NB4 (cell line): Measurements from ENCODE around the gene IL9R.

ENCODE experiments used
- DNase-seq: peaks from one replicate; pipeline ENCODE4 v3.0.0; 2010; ENCODE audit warnings: low read depth
- H3K4me3 ChIP-seq: one replicate; pipeline ENCODE4 v1.5.1; 2011; ENCODE audit warnings: mild to moderate bottlenecking, low read depth, low read length, moderate library complexity
- CTCF ChIP-seq: IDR thresholded peaks from one replicate; pipeline ENCODE4 v1.5.1; 2012; ENCODE audit warnings: low read depth, low read length
- MAX ChIP-seq: IDR thresholded peaks from 2 replicates; pipeline ENCODE4 v1.6.1; 2011; ENCODE audit warnings: low read depth, low read length
- MYC ChIP-seq: IDR thresholded peaks from 2 replicates; pipeline ENCODE4 v1.6.1; 2011; ENCODE audit warnings: low read depth, low read length
- POLR2A ChIP-seq: IDR thresholded peaks from 2 replicates; pipeline ENCODE4 v1.6.1; 2011; ENCODE audit warnings: mild to moderate bottlenecking; ENCODE audit not compliant: insufficient read length; ENCODE audit errors: extremely low read depth

The IL9R gene

DNA sequence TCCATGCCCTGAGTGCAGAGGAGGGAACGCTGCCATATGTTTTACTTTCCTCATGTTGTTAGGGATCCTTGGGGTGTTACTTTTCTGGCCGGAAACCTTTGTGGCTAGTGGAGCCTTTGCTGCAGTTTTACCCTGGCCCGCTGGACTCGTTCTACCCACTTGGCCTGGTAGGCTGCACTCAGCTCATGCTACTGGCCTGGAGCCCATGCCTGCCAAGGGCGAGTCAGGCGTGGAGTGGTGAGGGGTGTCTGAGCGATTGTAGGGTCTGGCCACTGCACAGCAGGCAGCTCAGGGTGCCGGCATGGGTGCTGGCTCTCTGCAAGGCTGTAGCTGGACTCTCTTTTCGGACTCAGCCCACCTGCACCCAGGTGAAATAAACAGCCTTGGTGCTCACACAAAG, 41.4 kb upstream of the IL9R start:
- H3K4me3 ChIP-seq, result no peak overlapping the region
- TF ChIP-seq CTCF, result no peak
- no peak for TF ChIP-seq POLR2A
- TF ChIP-seq MYC, result no peak
- TF ChIP-seq MAX, result no peak
- no peak for DNase-seq

DNA sequence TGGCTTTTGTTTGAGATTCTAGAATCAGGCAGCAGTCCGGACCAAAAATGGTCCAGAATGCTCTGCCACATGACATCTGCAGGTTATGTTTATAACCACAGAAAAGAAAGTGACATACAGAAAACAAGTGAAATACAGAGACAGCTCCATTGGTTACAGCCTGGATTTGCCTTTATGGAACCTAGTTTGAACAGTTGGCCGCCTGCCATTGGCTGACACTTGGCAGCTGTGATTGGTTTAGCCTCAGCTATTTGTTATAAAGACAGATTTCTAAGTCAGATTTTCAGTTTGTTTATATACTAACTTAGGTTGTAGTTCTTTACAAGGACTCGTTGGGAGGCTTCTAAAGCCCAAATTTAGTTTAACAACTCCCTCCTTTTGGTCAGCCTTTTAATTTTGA, 40.8 kb upstream of the IL9R start:
- DNase-seq, result no peak
- H3K4me3 ChIP-seq, result no peak overlapping the region
- TF ChIP-seq MAX (no peak), POLR2A (no peak), CTCF (no peak), MYC (no peak)

DNA sequence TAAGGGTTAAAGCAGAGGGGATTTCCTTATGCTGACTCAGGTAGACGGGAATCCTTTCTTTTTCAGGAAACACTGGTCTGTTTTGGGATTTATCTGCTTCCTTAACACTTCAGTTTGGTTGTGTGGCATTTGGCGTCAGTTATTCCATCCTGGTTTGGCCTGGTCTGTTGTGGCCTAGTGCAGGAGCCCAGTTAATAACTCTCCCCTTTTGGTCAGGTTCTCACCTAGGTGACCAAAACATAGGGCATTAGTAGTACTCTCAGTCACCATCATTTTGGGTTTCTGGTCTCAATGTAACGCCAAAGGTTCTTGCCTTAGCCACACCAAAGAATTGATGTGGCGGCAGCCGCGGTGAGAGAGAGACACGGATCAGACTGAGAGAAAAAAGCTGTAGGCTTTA, 39.7 kb upstream of the IL9R start:
- H3K4me3 ChIP-seq, result no peak overlapping the region

DNA sequence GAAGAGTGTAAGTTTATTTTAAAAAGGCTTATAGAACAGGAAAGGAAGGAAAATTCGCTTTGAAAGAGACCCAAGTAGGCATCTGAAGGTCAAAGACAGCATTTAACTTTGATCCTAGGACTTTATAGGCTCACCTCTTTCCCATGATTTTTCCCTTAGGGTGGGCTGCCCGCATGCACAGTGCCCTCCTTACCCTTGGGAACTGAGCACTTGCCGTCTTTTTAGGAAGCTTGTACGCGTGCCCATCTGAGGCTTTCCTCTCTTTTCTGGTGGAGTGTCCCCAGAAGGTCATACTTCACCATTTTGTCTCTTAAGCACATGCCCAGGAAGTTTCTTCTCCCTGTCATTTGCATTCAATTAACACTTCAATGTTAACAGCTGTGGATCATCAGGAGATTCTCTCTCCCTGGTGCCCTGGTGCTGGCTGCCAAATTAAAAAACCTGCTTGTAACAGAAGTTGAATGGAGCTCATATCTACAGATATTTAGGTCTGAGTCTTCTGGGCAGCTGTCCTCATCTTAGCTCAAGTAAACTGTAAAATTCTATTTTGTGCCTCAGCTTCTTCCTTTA, 38.4 kb upstream of the IL9R start:
- DNase-seq, result no peak
- H3K4me3 ChIP-seq, result no peak overlapping the region
- TF ChIP-seq MAX, result no peak
- no peak for TF ChIP-seq POLR2A
- TF ChIP-seq CTCF, result no peak
- no peak for TF ChIP-seq MYC

More for the DNA sequence above, 39.7 kb upstream of the IL9R start:
- DNase-seq, result no peak
- TF ChIP-seq MAX (no peak), MYC (no peak), CTCF (no peak), POLR2A (no peak)

DNA sequence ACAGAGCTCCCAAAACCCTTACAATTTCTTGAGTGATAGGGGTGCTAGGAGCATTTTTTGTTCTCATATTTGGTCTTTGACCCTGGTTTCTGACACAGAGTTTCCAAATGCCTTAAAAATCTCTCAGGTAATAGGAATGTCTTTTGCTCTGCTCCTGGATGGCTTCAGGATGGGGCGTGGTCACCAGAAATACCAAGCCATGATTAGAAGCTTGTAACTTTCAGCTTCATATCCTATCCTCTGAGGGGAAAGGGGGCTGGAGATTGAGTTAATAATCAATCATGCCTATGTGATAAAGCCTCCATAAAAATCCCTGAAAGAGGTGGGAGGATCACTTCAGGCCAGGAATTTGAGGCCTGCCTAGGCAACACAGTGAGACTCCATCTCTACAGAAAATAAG, 34.6 kb upstream of the IL9R start:
- H3K4me3 ChIP-seq, result no peak overlapping the region
- TF ChIP-seq MYC (no peak), MAX (no peak), CTCF (no peak), POLR2A (no peak)
- DNase-seq, result no peak

DNA sequence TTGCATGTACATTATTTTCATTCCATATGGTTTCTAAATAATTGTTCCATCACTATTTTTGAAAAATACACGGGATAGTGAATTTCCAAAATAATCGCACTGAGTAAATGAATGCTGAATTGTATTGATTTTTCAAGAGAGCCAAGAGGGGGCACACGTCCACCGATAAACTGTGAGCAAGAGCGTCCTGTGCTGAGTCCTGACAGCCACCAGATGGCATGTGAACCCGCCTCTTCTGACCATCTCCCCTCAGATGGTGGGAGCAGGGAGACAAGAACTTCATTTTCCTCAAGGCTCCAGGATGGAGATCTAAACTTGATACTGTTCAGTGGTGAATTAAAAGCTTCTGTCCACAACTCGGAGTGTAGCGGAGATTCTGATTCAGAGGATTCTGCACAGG, 30.6 kb upstream of the IL9R start:
- peak; percentile 81 for DNase-seq
- H3K4me3 ChIP-seq, result no peak overlapping the region
- TF ChIP-seq MYC (no peak), CTCF (peak; percentile 73)
